CD14-positive monocyte (primary cell): Measurements from ENCODE around the gene UBR3. TPM values are rescaled to one million over a fixed set of nuclear protein-coding genes. Genes with fewer than 3 reads are reported as not detected.

Source experiments
- DNase-seq, 3 donors: peaks; one replicate each; pipeline ENCODE4 v3.0.0-alpha.2; 2011 to 2022
- H2AFZ ChIP-seq: 2 replicates; pipeline ENCODE4 v1.6.0; 2012; ENCODE audit warnings: mild to moderate bottlenecking, low read depth, low read length, inconsistent platforms; ENCODE audit not compliant: insufficient read depth, poor library complexity, severe bottlenecking
- H3K27ac ChIP-seq, 2 donors: 1 replicate in 1 of 2; 2 replicates in 1 of 2; pipeline ENCODE4 v1.5.1; 2012 to 2013; ENCODE audit warnings: low read length in 2 of 2, control low read depth in 1 of 2, inconsistent platforms in 1 of 2, low read depth in 1 of 2, mild to moderate bottlenecking in 1 of 2
- H3K27me3 ChIP-seq, 2 donors: one replicate each; pipeline versions ENCODE4 v1.6.0 to v1.6.1; 2011 to 2013; ENCODE audit warnings: low read length in 2 of 2; ENCODE audit not compliant: control insufficient read depth in 2 of 2, insufficient read depth in 2 of 2
- H3K36me3 ChIP-seq, 2 donors: replicated peaks in 1 of 2; 1 replicate in 1 of 2; 2 replicates in 1 of 2; pipeline versions ENCODE4 v1.5.1 to v1.6.1; 2012 to 2013; ENCODE audit warnings: low read length in 2 of 2, control low read depth in 1 of 2, inconsistent platforms in 1 of 2, mild to moderate bottlenecking in 1 of 2; ENCODE audit not compliant: insufficient read depth in 2 of 2, control insufficient read depth in 1 of 2
- H3K4me1 ChIP-seq, 2 donors: 1 replicate in 1 of 2; 2 replicates in 1 of 2; pipeline versions ENCODE4 v1.5.1 to v1.6.1; 2012 to 2013; ENCODE audit warnings: low read length in 2 of 2, control low read depth in 1 of 2, inconsistent platforms in 1 of 2, mild to moderate bottlenecking in 1 of 2, moderate library complexity in 1 of 2; ENCODE audit not compliant: insufficient read depth in 2 of 2, control insufficient read depth in 1 of 2
- H3K4me2 ChIP-seq: replicated peaks from 2 replicates; pipeline ENCODE3; 2012; ENCODE audit warnings: low read length, moderate library complexity, mild to moderate bottlenecking; ENCODE audit not compliant: poor library complexity, severe bottlenecking; ENCODE audit errors: extremely low read depth
- H3K4me3 ChIP-seq, 3 experiments: fragments of 200-600 bp in 1 of 3; sonication (generic) in 1 of 3; replicated peaks in 1 of 3; 1 replicate in 2 of 3; 2 replicates in 1 of 3; pipeline ENCODE4 v1.5.1; 2011 to 2013; ENCODE audit warnings: low read length in 3 of 3, mild to moderate bottlenecking in 3 of 3, control low read depth in 2 of 3, low read depth in 2 of 3, inconsistent platforms in 1 of 3, moderate library complexity in 1 of 3
- H3K79me2 ChIP-seq: 2 replicates; pipeline ENCODE4 v1.6.0; 2012; ENCODE audit warnings: mild to moderate bottlenecking, control low read depth, inconsistent platforms, low read length, moderate library complexity; ENCODE audit not compliant: insufficient read depth
- H3K9ac ChIP-seq: 2 replicates; pipeline ENCODE4 v1.6.0; 2017; ENCODE audit warnings: low read length, mild to moderate bottlenecking; ENCODE audit not compliant: insufficient read depth, poor library complexity, severe bottlenecking
- H3K9me3 ChIP-seq, 2 donors: replicated peaks in 1 of 2; 1 replicate in 1 of 2; 2 replicates in 1 of 2; pipeline versions ENCODE4 v1.5.1 to v1.6.1; 2012 to 2013; ENCODE audit warnings: low read length in 2 of 2, control low read depth in 1 of 2; ENCODE audit not compliant: control insufficient read depth in 1 of 2, insufficient read depth in 1 of 2
- H4K20me1 ChIP-seq: 2 replicates; pipeline ENCODE4 v1.6.0; 2012; ENCODE audit warnings: mild to moderate bottlenecking, low read length, control low read depth, moderate library complexity; ENCODE audit not compliant: insufficient read depth
- H3K27ac Mint-ChIP-seq, 7 donors: one replicate each; pipeline ENCODE4 v1.8.0; 2020; ENCODE audit warnings: mild to moderate bottlenecking in 7 of 7, mixed read lengths in 7 of 7, moderate library complexity in 6 of 7, inconsistent platforms in 2 of 7
- H3K27me3 Mint-ChIP-seq, 3 donors: one replicate each; pipeline ENCODE4 v1.8.0; 2021 to 2022; ENCODE audit warnings: low read depth in 3 of 3, mild to moderate bottlenecking in 3 of 3, mixed read lengths in 3 of 3, moderate library complexity in 3 of 3, inconsistent platforms in 1 of 3
- H3K36me3 Mint-ChIP-seq, 2 donors: one replicate each; pipeline ENCODE4 v1.8.0; 2020; ENCODE audit warnings: mixed read lengths in 2 of 2, inconsistent platforms in 1 of 2, mild to moderate bottlenecking in 1 of 2
- H3K4me1 Mint-ChIP-seq: one replicate; pipeline ENCODE4 v1.8.0; 2020; ENCODE audit warnings: mild to moderate bottlenecking, mixed read lengths
- H3K4me3 Mint-ChIP-seq, 2 donors: one replicate each; pipeline ENCODE4 v1.8.0; 2020; ENCODE audit warnings: mild to moderate bottlenecking in 2 of 2, mixed read lengths in 2 of 2, moderate library complexity in 1 of 2
- H3K9me3 Mint-ChIP-seq, 7 donors: one replicate each; pipeline ENCODE4 v1.8.0; 2020 to 2022; ENCODE audit warnings: mixed read lengths in 7 of 7, mild to moderate bottlenecking in 6 of 7, moderate library complexity in 6 of 7, inconsistent platforms in 2 of 7
- WGBS: methylation state at CpG from one replicate; pipeline ENCODE4 v1.1.5; 2013; ENCODE audit warnings: missing lambda C conversion rate; ENCODE audit not compliant: insufficient coverage; 5-methylcytosine and 5-hydroxymethylcytosine counted together
- intact Hi-C, 2 donors: fragments of 100-400 bp; cut with micrococcal nuclease; formaldehyde crosslinking; loops; one replicate each; pipeline versions ENCODE4 v1.15.0 to v1.15.1; 2023
- polyA plus RNA-seq, 3 donors: library from polyadenylated mRNA; depleted of rRNA in 1 of 3; unstranded in 2 of 3; stranded (reverse) in 1 of 3; fragments of 300-500 nt in 2 of 3; fragments of >200 nt in 1 of 3; fragmentation: Illumina TruSeq in 2 of 3; gene quantifications; 1 replicate in 2 of 3; 2 replicates in 1 of 3; pipeline ENCODE4 v1.2.3, GENCODE V29; 2012 to 2021
- TF ChIP-seq, protein P1 (sequence below): fragments of 200-600 bp; IDR thresholded peaks from one replicate; pipeline ENCODE4 v1.8.0; 2022; ENCODE audit warnings: antibody characterized with exemption, mild to moderate bottlenecking

UBR3 gene
- polyA plus RNA-seq, 3 donors = 4.3 to 10.7 (median 4.7) TPM

DNA sequence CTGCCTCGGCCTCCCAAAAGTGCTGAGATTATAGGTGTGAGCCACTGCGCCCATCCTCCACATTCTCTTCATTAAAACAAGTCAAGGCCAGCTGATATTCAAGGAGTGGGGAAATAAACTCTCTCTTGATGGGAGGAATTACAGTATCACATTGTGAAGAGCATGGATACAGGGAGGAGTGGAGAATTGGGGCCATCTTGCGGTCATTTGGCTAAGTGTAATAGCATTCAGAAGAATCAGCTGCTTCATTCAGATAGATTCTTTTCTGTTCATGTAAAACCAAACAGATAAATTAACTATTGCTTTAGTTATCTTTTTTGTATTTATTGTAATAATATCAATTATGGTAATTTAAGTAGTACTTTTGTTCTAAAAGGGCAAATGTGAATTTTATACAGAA lies 156.3 kb downstream of the UBR3 start:
- no peak overlapping the region for H3K4me3 Mint-ChIP-seq
- Histone ChIP-seq H3K27me3 (no peaks in the 10 kb centered on the region), H3K79me2 (no peaks in the 10 kb centered on the region), H3K9ac (no peak overlapping the region), H2AFZ (no peak overlapping the region), H3K4me3 (no peak overlapping the region), H3K27ac (no peak overlapping the region), H3K4me1 (peaks cover 7 to 9% of the 10 kb centered on the region in 2 donors), H4K20me1 (peaks cover 7% of the 10 kb centered on the region), H3K4me2 (no peak overlapping the region), H3K9me3 (no peaks in the 10 kb centered on the region), H3K36me3 (peaks cover 4 to 31% of the 10 kb centered on the region in 2 donors)
- H3K9me3 Mint-ChIP-seq = peaks cover 0 to 1% (median 0%) of the 10 kb centered on the region in 7 donors
- no peak for DNase-seq
- no peak overlapping the region for H3K27ac Mint-ChIP-seq
- TF ChIP-seq, protein P1, sequence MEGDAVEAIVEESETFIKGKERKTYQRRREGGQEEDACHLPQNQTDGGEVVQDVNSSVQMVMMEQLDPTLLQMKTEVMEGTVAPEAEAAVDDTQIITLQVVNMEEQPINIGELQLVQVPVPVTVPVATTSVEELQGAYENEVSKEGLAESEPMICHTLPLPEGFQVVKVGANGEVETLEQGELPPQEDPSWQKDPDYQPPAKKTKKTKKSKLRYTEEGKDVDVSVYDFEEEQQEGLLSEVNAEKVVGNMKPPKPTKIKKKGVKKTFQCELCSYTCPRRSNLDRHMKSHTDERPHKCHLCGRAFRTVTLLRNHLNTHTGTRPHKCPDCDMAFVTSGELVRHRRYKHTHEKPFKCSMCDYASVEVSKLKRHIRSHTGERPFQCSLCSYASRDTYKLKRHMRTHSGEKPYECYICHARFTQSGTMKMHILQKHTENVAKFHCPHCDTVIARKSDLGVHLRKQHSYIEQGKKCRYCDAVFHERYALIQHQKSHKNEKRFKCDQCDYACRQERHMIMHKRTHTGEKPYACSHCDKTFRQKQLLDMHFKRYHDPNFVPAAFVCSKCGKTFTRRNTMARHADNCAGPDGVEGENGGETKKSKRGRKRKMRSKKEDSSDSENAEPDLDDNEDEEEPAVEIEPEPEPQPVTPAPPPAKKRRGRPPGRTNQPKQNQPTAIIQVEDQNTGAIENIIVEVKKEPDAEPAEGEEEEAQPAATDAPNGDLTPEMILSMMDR = no peak
- intact Hi-C loops = no loop called here
- WGBS = no CpG with 5 or more reads among the region's 3 CpGs
- peaks cover 34 to 38% of the 10 kb centered on the region in 2 donors for H3K36me3 Mint-ChIP-seq
- H3K4me1 Mint-ChIP-seq = peaks cover 12% of the 10 kb centered on the region
- H3K27me3 Mint-ChIP-seq = peaks cover 0 to 2% (median 0%) of the 10 kb centered on the region in 3 donors

DNA sequence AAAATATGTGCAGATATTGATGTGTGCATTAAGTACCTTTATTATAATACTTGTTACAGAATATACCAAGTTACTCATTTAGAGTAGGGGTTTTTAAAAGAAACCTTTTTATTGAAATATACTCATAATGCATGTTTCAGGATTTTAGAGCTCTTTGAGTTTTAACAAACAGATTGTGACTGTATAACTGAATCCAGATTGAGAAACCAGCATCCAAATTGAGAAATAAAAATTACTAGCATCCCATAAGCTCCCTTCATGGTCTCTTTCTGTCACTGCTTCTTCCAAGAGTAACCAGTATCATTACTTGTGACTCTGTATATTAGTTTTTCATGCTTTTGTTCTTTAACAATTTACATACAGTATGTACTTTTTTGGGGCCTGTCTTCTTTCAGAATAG lies 156.9 kb downstream of the UBR3 start:
- Histone ChIP-seq H4K20me1 (peaks cover 7% of the 10 kb centered on the region), H3K79me2 (no peaks in the 10 kb centered on the region), H3K27ac (no peak overlapping the region), H3K4me3 (no peak overlapping the region), H2AFZ (no peak overlapping the region), H3K4me1 (peaks cover 7 to 9% of the 10 kb centered on the region in 2 donors), H3K36me3 (peaks cover 5 to 31% of the 10 kb centered on the region in 2 donors), H3K27me3 (no peaks in the 10 kb centered on the region), H3K9me3 (no peaks in the 10 kb centered on the region), H3K9ac (no peak overlapping the region), H3K4me2 (no peak overlapping the region)
- intact Hi-C loops = no loop called here
- peaks cover 12% of the 10 kb centered on the region for H3K4me1 Mint-ChIP-seq
- H3K4me3 Mint-ChIP-seq = no peak overlapping the region
- peaks cover 31 to 38% of the 10 kb centered on the region in 2 donors for H3K36me3 Mint-ChIP-seq
- peaks cover 0 to 1% (median 0%) of the 10 kb centered on the region in 7 donors for H3K9me3 Mint-ChIP-seq
- TF ChIP-seq, protein P1 = no peak
- no peak for DNase-seq
- no peak overlapping the region for H3K27ac Mint-ChIP-seq
- H3K27me3 Mint-ChIP-seq = peaks cover 0 to 2% (median 0%) of the 10 kb centered on the region in 3 donors
